ENCODE measurements around the gene IRS1. TPM values are rescaled to one million over a fixed set of nuclear protein-coding genes. Genes with fewer than 3 reads are reported as not detected.

Gene IRS1
- polyA plus RNA-seq, 1 donor (not counting 4 experiments of a cell fraction or from before 2014, with no cell fraction given), result 11.2 TPM

GRCh38 chr2:226818930-226819329, 19.3 kb upstream of the IRS1 start:
- dilution Hi-C loops (cut with MboI; ENCODE audit: extremely low pct_ligation_motif_present, low sequenced_read_pairs), result loop anchor here (25.0 kb wide), 1 partner anchor 1157 kb away; no protein-coding TSS in a partner anchor
- H3K4me1 ChIP-seq (ENCODE audit: control insufficient read depth, extremely low read depth, insufficient read depth, low read length), result no peaks in the 10 kb centered on the region
- H3K9ac ChIP-seq (ENCODE audit: control insufficient read depth, extremely low read depth, insufficient read depth, low read length), result no peak overlapping the region
- FAIRE-seq (no peak), DNase-seq (ENCODE audit: low read depth, low spot score) (no peak)
- no peaks in the 10 kb centered on the region for H3K27me3 ChIP-seq (ENCODE audit: control insufficient read depth, extremely low read depth, insufficient read depth, low read length)
- H3K9me1 ChIP-seq (ENCODE audit: control insufficient read depth, extremely low read depth, insufficient read depth, low read length), result no peaks in the 10 kb centered on the region
- no peak overlapping the region for H3K4me3 ChIP-seq (ENCODE audit: control insufficient read depth in 2 of 3, extremely low read depth in 1 of 3, insufficient read depth in 2 of 3, low read depth in 1 of 3, low read length in 3 of 3)
- H3K27ac ChIP-seq (ENCODE audit: control insufficient read depth, insufficient read depth, low read length), result no peak overlapping the region
- TF ChIP-seq EZH2 (IDR thresholded peaks at IDR 0.05; ENCODE audit: low read length) (no peak), CTCF (optimal IDR thresholded peaks at IDR 0.05 in 1 of 3, IDR thresholded peaks at IDR 0.05 in 1 of 3, conservative IDR thresholded peaks at IDR 0.05 in 1 of 3; ENCODE audit: extremely low read depth in 1 of 3, insufficient read depth in 2 of 3, low read length in 3 of 3) (no peak)
- no peaks in the 10 kb centered on the region for H3K9me3 ChIP-seq (ENCODE audit: control insufficient read depth, low read depth, low read length)
- H3K79me2 ChIP-seq (ENCODE audit: control insufficient read depth, insufficient read depth, low read length), result no peaks in the 10 kb centered on the region
- H3K36me3 ChIP-seq (ENCODE audit: control insufficient read depth in 2 of 2, extremely low read depth in 1 of 2, insufficient read depth in 2 of 2, low read length in 2 of 2), result no peaks in the 10 kb centered on the region
- no peaks in the 10 kb centered on the region for H4K20me1 ChIP-seq (ENCODE audit: control insufficient read depth, extremely low read depth, insufficient read depth, low read length)
- no peak overlapping the region for H2AFZ ChIP-seq (ENCODE audit: control insufficient read depth, low read length)
- no peak overlapping the region for H3K4me2 ChIP-seq (ENCODE audit: control insufficient read depth, extremely low read depth, insufficient read depth, low read depth, low read length)

GRCh38 chr2:226813148-226813701, 13.6 kb upstream of the IRS1 start:
- Histone ChIP-seq H2AFZ (ENCODE audit: control insufficient read depth, low read length) (no peak overlapping the region), H3K79me2 (ENCODE audit: control insufficient read depth, insufficient read depth, low read length) (no peaks in the 10 kb centered on the region), H3K9ac (ENCODE audit: control insufficient read depth, extremely low read depth, insufficient read depth, low read length) (no peak overlapping the region), H3K4me2 (ENCODE audit: control insufficient read depth, extremely low read depth, insufficient read depth, low read depth, low read length) (no peak overlapping the region), H3K36me3 (ENCODE audit: control insufficient read depth in 2 of 2, extremely low read depth in 1 of 2, insufficient read depth in 2 of 2, low read length in 2 of 2) (no peaks in the 10 kb centered on the region), H3K4me3 (ENCODE audit: control insufficient read depth in 2 of 3, extremely low read depth in 1 of 3, insufficient read depth in 2 of 3, low read depth in 1 of 3, low read length in 3 of 3) (no peak overlapping the region), H4K20me1 (ENCODE audit: control insufficient read depth, extremely low read depth, insufficient read depth, low read length) (no peaks in the 10 kb centered on the region), H3K27me3 (ENCODE audit: control insufficient read depth, extremely low read depth, insufficient read depth, low read length) (no peaks in the 10 kb centered on the region), H3K9me3 (ENCODE audit: control insufficient read depth, low read depth, low read length) (no peaks in the 10 kb centered on the region), H3K27ac (ENCODE audit: control insufficient read depth, insufficient read depth, low read length) (no peak overlapping the region), H3K4me1 (ENCODE audit: control insufficient read depth, extremely low read depth, insufficient read depth, low read length) (no peaks in the 10 kb centered on the region), H3K9me1 (ENCODE audit: control insufficient read depth, extremely low read depth, insufficient read depth, low read length) (no peaks in the 10 kb centered on the region)
- FAIRE-seq, result no peak
- dilution Hi-C loops (cut with MboI; ENCODE audit: extremely low pct_ligation_motif_present, low sequenced_read_pairs), result loop anchor here (25.0 kb wide), 1 partner anchor 1151 kb away; no protein-coding TSS in a partner anchor
- DNase-seq (ENCODE audit: low read depth, low spot score), result no peak
- peak; percentile 57 to 81 (median 74) for TF ChIP-seq CTCF (optimal IDR thresholded peaks at IDR 0.05 in 1 of 3, IDR thresholded peaks at IDR 0.05 in 1 of 3, conservative IDR thresholded peaks at IDR 0.05 in 1 of 3; ENCODE audit: extremely low read depth in 1 of 3, insufficient read depth in 2 of 3, low read length in 3 of 3)
- no peak for TF ChIP-seq EZH2 (IDR thresholded peaks at IDR 0.05; ENCODE audit: low read length)

Data from keratinocyte (primary cell).